TTC549 (cell line): ENCODE data around the gene NKG7.

ENCODE experiments used
- FAIRE-seq: peaks from 2 replicates; lab custom pipeline; 2012; peaks lifted over from hg19 to GRCh38; lab: Jason Lieb, UNC

NKG7 gene

GRCh38 chr19:51389143-51389542 is 16.7 kb upstream of the NKG7 start:
- FAIRE-seq, result no peak

DNA sequence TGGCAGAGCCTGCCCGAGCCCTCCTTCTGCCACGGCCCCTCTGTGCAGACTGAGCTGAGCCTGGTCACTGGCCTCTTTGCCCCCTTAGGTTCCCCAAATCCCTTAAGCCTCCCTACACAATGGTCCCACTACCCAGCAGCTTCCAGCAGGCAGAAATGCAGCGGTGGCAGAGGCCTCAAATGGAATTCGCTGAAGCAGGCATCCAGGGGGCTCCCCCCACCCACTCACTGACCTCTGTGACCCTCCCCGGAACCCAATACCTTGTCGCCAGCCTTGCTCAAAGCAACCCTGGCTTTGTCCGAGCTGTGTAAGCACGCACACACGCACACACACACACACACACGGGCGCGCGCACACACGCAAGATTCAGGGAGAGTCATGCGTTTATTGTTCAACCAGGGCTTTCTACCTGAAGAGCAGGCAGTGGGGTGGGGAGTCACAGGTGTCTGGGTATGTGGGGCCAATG is 15.5 kb upstream of the NKG7 start, which contains the start of gene LIM2:
Gene LIM2 (minus strand): TSS at position 51 of the 466 bp plus-strand sequence. CDS start 531 bp downstream, outside the sequence.
- FAIRE-seq, result no peak

GRCh38 chr19:51386882-51387520 is 14.5 kb upstream of the NKG7 start:
- FAIRE-seq, result no peak

- no peak for FAIRE-seq
Measured at GRCh38 chr19:51382004-51382403, 9.6 kb upstream of the NKG7 start.

DNA sequence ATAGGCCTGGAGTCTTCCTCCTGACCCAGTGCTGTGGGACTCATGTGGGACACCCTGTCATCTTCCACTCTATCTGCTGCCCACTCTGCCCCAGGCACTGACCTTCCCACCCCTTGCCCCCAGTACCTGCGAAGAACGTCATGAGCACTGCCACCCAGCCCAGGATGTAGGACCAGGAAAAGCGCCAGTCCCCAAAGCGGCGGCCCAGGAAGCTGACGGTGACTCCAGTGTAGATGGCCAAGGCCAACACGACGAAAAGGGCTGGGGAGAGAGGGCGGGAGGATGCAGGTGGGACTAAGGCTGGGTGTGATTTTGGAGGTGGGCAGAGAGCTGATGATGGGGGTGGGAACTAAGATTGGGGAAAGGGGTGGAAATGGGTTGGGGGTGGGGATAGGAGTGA is 7.9 kb upstream of the NKG7 start:
- FAIRE-seq, result no peak

DNA sequence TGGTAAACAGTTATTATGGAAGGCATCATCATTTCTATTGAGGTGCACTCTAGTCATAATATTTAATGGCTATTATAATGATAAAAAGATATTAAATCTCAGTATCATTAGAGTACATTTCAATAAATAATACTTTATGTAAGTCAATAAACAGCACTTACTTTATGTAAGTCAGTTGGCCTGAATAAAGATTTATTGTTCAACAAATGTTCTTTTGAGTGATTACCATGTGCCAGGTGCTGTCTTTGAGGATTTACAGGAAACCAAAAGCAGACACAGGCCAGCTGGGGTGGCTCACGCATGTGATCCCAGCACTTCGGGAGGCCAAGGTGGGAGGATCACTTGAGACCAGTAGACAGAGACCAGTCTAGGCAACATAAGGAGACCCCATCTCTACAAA is 5.0 kb upstream of the NKG7 start:
- no peak for FAIRE-seq

- no peak for FAIRE-seq
Measured at GRCh38 chr19:51375504-51376221, 3.2 kb upstream of the NKG7 start.

- FAIRE-seq, result no peak
Measured at GRCh38 chr19:51372021-51372648, 319 bp downstream of the NKG7 start.

GRCh38 chr19:51371186-51371690 is 1.2 kb downstream of the NKG7 start:
- no peak for FAIRE-seq

GRCh38 chr19:51370230-51370629 is 2.2 kb downstream of the NKG7 start:
- FAIRE-seq, result no peak

DNA sequence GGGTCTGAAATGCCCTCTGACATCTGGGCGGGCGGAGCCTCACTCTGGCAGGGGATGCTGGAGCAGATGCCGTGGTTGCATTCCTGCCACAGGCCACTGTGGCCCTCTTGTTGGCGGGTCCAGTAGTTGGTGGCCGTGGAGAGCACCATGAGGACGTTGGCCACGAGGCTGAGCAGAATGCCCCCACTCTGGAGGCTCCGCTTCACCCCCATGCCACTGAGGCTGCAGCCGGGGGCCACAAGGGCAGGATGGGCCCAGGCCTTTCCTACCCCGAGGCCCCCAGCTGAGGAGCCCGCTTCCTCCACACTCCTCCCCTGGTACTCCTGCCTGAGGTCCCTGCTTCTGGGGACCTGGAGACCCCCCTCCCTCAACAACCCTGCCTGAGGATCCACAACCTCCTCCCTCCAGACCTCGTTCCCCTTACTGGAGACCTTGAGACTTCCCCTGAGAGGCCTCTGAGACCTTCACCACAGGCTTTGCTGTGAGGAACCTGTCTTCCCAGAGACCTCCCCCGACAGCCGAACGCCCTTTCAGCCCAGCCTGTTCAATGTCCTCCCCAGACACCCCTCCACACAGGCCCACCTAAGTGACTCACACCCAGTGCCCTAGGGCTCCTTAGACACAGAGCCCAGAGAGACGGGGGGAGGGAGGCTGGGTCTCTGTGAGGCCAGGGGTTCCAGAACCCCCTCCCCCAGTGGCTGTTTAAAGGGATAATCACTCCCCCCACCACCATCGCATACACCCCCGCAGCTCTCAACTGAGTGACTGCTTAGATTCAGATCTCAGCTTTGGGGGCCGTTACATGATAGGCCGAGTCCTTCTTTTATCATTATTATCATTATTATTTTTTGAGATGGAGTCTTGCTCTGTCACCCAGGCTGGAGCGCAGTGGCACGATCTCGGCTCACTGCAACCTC is 3.8 kb downstream of the NKG7 start, which contains the start of gene CLDND2:
Gene CLDND2 (minus strand): TSS at position 638 of the 917 bp plus-strand sequence. CDS start 426 bp downstream, at position 212.
- FAIRE-seq, result no peak

DNA sequence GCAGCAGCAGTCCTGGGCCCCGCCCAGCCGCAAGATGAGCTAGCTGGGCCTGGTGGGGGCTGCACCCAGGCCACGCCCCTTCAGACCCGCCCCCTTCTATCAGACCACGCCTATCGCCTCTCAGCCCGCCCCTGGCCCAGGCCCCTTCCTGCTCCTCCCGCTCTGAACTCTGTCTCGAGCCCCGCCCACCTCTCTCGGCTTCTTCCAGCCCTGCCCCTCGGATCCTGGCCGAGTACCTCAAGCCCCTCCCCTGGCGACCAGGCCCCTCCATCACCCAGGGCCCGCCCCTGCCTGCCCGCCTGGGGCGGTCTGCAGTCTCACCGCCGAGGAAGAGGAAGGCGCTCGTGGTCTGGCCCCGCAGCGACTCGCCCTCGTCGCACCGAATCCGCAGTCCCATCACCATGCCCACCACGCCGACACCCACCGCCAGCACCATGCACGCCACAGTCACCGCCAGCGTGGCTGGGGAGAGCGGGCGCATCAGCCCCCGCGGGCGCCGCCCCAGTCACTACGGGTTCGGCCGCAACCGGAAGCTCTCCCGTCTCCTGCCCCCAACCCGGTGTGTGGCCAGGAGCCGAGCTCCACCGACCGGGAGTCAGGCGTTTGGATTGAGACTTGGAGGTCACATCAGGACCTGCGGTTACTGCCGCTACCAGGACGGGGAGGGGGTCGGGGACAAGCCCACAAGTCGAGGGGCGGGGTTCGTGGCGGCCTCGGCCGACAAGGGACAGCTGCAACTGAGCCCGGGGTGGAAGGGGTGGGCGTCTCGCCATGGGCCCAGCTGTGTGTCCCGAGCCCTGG is 4.7 kb downstream of the NKG7 start:
- FAIRE-seq, result peak; percentile 95

GRCh38 chr19:51367255-51367564 is 5.2 kb downstream of the NKG7 start:
- no peak for FAIRE-seq

DNA sequence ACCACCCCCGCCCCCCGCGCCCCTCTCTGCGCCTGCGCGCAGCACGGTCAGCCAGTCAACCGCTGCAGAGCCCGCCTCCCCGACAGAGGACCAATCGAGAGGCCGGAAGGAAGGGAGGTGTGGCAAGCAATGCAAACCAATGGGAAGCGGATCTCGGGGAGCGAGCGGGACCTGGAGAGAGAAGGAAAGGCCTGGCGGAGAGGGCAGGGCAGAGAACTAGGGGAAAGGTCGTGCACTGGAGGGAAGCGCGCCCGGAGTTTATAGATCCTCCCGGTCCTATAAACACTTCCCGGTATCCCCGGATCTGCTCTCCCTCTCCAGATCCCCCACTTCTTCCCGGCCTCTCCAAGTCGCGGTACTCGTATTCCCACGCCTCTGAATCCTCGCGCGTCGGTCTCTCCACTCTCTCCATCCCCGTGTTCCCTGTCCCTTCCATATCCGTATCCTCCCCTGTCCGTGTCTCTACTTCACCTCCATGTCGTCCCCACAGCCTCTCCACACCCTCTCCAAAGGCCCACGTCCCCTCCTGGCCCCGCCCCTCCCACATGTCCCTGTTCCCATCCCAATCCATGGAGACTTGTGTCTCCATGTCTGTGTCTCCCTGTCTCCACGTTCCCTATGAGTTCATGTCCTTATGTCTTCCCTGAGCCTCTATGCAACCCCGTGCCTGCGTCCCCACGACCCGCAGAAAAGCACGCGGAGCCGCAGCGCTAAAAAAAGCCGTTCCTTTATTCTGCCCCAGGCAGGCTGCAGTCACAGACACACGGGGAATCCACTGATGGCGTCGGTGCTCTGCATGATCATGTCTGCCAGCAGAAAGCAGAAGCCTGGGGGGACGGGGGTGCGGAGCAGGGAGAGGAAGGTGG is 5.8 kb downstream of the NKG7 start:
- FAIRE-seq, result no peak

DNA sequence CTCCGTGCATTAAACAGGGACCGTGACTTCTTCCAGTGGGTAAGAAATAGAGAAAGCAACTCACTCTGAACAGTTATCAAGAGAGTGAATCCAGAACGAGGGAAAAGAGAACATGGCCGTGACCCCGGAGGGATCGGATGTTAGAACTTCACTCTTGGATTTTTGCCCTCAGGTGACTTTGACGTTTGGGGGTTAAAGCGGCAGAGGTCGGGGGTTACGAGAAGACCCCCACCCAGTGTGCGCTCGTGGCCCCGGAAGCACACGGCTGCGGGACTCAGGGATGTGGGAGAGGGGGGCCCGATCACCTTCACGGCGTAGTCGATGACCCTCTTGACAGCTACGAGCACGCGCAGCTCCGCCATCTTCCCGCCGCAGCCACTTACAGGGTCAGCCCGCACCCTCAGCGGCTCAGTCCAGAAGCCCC is 6.5 kb downstream of the NKG7 start, which contains the start of gene ETFB:
Gene ETFB (minus strand): TSS at position 424 of the 424 bp plus-strand sequence. CDS start 62 bp downstream, at position 362.
- FAIRE-seq, result no peak

DNA sequence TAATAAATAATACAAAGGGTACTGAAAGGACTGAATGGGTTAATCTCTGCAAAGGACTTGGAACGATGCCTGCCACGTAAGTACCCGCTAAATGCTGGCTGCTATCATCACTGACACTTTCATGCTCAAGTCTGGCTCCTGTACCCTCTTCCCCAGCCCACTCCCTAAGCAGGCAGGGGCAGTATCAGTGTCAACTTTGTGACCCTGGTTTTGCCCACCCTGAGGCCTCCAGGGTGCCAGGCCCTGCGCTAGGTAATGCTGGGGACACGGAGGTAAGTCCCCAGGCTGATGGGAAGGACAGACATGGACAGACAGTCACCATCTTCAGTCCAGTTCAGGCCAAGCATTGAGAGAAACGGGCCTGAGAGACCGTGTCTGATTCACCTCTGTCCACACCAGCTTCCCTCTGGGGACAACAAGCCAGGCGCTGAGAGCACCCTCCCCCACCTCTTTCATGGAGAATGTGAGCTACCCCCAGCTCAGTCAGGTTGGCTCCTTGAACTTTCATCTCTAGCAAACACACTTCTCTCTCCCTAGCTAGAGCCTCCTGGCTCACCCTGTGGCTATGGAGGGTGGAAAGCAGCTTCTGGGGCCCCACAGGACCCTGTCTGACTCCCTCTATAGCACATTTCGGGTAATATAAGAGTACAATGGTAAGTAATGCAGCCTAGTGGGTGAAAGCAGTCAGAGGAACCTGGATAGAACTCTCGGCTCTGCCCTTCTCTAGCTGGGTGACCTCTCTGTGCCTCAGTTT is 7.1 kb downstream of the NKG7 start:
- no peak for FAIRE-seq

GRCh38 chr19:51364200-51365106 is 8.0 kb downstream of the NKG7 start:
- FAIRE-seq, result no peak

DNA sequence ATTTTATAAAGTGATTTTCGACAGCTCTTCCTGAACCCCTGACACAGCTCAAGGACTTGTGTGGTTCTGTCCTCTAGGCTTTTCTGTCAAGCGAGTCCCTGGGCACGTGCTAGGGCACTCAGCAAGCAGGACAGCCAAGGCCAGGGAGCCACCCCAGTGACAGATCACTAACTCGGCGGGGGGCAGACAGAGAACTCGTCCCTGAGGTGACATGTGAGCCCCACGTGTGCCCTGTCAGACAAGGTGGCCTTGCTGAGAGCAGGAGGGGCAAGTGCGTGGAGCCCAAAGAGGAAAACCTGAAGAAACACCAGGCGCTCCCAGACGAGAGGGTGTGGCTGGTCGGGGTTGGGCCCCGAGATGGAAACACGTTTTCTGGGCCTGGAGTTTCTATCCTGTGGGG is 11.2 kb downstream of the NKG7 start:
- no peak for FAIRE-seq
